AG09309 (cell line): ENCODE measurements around the gene TPK1.

Experiments used
- DNase-seq: peaks from one replicate; pipeline ENCODE4 v3.0.0-alpha.2; 2010; ENCODE audit warnings: low read depth
- H3K4me3 ChIP-seq: 2 replicates; pipeline ENCODE4 v1.5.1; 2011; ENCODE audit warnings: mild to moderate bottlenecking, low read depth, low read length, moderate library complexity; ENCODE audit not compliant: control insufficient read depth
- TF ChIP-seq, protein P1 (sequence below): IDR thresholded peaks from 2 replicates; pipeline ENCODE4 v1.5.1; 2011; ENCODE audit warnings: mild to moderate bottlenecking, low read depth, low read length, inconsistent platforms; ENCODE audit not compliant: insufficient read depth, control insufficient read depth; ENCODE audit errors: missing control alignments

TPK1 gene

DNA sequence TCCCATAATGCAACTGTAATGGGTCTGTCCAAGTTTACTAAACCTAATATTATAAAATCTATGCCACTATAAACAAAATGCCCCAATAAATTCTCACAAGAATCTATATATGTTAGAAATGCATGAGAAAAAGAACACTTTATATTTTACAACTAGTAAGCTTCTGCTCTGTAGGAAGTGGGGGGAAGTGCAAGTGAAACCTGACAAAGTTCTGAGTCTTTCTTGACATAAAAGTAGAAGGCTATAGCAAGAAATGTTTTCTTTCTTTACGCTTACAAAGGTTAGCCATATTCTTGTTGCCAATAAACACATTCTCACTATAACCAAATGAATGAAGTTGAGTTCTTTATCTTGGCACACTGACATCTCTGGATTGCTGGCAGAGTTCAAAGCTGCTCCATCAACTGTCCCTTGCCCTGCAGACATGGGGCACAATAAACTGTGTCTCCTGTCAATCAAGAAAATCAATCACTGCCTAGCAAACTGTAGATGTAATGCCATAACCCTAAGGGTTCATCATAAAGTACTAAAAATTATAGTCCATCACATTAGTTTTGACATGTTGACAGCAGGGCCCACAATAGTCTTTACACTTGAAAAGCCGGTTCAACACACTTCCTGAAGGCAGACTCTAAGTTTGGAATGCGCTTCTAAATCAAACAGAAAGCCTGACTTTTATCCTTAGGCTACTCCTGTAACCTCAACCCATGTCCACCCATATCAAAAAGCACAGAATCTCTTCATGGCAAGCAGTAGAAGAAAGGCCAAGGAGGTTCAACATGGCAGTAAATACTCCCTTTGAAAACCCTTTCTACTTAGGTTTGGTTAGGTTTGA is 58.6 kb downstream of the TPK1 start:
- TF ChIP-seq, protein P1, sequence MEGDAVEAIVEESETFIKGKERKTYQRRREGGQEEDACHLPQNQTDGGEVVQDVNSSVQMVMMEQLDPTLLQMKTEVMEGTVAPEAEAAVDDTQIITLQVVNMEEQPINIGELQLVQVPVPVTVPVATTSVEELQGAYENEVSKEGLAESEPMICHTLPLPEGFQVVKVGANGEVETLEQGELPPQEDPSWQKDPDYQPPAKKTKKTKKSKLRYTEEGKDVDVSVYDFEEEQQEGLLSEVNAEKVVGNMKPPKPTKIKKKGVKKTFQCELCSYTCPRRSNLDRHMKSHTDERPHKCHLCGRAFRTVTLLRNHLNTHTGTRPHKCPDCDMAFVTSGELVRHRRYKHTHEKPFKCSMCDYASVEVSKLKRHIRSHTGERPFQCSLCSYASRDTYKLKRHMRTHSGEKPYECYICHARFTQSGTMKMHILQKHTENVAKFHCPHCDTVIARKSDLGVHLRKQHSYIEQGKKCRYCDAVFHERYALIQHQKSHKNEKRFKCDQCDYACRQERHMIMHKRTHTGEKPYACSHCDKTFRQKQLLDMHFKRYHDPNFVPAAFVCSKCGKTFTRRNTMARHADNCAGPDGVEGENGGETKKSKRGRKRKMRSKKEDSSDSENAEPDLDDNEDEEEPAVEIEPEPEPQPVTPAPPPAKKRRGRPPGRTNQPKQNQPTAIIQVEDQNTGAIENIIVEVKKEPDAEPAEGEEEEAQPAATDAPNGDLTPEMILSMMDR: no peak
- no peak overlapping the region for H3K4me3 ChIP-seq
- DNase-seq: no peak

DNA sequence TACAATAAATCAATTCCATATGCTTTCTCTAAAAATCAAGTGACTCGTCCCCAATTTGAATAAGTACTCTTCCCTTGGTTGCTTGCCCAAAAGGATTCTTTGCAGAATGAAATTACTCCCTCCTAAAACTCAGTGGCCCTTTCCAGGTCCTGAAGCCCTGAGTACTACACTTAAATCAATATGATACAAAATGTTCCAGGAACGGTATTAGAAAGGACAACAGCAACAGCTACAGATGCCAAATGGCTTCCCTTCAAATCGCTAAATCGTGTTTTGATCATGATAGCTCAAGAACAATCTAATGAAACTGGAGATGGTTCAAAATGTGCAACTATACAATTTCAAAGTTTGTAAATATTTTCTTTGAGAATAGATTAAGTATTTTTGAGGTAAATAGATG is 59.4 kb downstream of the TPK1 start:
- TF ChIP-seq, protein P1: no peak
- H3K4me3 ChIP-seq: no peak overlapping the region
- no peak for DNase-seq

DNA sequence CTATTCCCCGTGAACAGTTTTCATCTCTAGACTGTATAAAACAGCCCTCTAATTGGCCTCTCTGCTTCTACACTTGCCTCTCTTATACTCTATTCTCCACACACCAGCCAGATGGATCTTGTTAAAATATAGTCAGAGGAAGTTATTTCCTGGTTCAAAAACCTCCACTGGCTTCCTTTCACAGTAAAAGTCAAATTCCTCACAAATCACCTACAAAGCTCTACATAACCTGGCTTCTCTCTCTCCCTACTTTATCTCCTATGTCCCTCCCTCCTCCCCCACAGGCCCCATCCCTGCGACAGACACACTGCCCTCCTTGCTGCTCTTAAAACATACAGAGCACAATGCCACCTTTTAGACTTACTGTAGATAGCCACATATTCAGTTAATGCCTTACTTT is 60.1 kb downstream of the TPK1 start:
- no peak overlapping the region for H3K4me3 ChIP-seq
- TF ChIP-seq, protein P1: no peak
- no peak for DNase-seq

DNA sequence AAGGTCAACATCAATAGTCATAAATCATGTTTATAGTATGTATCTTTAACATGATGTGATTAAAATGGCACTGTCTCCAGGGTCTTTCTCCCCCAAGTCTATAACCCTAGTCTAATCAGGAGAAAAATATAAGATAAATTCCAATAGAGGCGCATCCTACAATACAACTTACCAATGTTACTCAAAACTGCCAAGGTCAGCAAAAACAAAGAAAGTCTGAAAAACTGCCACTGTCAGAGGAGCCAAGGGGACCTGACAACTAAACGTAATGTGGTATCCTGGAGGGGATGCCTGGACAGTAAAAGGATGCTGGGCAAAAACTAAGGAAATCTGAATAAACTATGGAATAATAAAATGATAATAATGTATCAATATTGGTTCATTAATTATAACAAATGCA is 63.9 kb downstream of the TPK1 start:
- DNase-seq: no peak
- H3K4me3 ChIP-seq: no peak overlapping the region
- TF ChIP-seq, protein P1: no peak

DNA sequence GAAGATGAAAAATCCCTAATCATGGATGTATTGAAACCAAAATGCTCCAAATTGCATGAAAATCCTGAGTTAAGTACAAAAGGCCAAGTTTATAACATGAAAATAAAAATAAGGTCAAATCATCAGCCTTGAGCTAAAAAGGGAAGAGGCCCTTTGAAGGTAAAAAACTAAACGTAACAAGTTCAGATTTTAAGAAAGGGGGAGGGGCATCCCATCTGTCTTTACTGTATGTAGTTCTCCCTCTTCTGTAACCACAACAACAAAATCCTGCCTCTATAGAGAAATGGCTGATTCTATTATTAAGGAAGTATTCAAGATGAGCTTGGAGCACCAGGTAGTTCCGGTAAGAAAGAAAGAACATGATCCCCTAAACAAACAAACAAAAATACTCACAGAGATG is 64.7 kb downstream of the TPK1 start:
- TF ChIP-seq, protein P1: no peak
- no peak overlapping the region for H3K4me3 ChIP-seq
- no peak for DNase-seq

DNA sequence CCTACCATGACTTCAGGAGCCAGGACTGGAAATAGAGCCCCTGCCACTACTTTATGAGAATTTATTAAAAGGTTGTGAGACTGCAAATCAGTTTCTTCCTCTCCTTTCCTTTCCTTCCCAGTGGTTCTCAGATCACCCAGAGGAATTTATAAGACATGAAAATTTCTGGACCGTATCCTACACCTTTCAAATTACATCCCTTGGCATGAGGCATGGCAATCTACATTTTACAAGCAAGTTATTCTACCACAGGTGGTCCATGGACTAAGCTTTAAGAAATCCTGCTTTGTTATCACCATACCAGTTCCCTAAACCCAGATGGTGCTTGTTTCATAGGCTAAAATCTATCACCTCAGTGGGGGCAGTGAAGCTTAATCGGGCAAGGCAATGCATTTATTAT is 66.5 kb downstream of the TPK1 start:
- H3K4me3 ChIP-seq: no peak overlapping the region
- TF ChIP-seq, protein P1: no peak
- DNase-seq: no peak
